Mononuclear cell (primary cell): Measurements from ENCODE around the gene SETX. TPM values are rescaled to one million over a fixed set of nuclear protein-coding genes. Genes with fewer than 3 reads are reported as not detected.
"Not testable (repeated sequence)": the region's sequence is repeated elsewhere in the genome, so short reads cannot be mapped to it uniquely, and the experiment has no call there.

Experiments used
- H3K27me3 ChIP-seq: 2 replicates; pipeline ENCODE4 v1.6.0; 2011; ENCODE audit warnings: low read length, control low read depth; ENCODE audit not compliant: insufficient read depth
- H3K4me1 ChIP-seq: 2 replicates; pipeline ENCODE4 v1.5.1; 2011; ENCODE audit warnings: mild to moderate bottlenecking, low read length, control low read depth; ENCODE audit not compliant: insufficient read depth
- H3K4me3 ChIP-seq: 2 replicates; pipeline ENCODE4 v1.5.1; 2011; ENCODE audit warnings: mild to moderate bottlenecking, low read length, moderate library complexity
- H3K9me3 ChIP-seq: 2 replicates; pipeline ENCODE4 v1.5.1; 2011; ENCODE audit warnings: low read depth, mild to moderate bottlenecking, control low read depth, low read length
- total RNA-seq: library from RNA; depleted of rRNA; stranded (reverse); fragments of >200 nt; gene quantifications from one replicate; pipeline ENCODE4 v1.2.3, GENCODE V29; 2012

SETX gene
- total RNA-seq, result 82.3 TPM

DNA sequence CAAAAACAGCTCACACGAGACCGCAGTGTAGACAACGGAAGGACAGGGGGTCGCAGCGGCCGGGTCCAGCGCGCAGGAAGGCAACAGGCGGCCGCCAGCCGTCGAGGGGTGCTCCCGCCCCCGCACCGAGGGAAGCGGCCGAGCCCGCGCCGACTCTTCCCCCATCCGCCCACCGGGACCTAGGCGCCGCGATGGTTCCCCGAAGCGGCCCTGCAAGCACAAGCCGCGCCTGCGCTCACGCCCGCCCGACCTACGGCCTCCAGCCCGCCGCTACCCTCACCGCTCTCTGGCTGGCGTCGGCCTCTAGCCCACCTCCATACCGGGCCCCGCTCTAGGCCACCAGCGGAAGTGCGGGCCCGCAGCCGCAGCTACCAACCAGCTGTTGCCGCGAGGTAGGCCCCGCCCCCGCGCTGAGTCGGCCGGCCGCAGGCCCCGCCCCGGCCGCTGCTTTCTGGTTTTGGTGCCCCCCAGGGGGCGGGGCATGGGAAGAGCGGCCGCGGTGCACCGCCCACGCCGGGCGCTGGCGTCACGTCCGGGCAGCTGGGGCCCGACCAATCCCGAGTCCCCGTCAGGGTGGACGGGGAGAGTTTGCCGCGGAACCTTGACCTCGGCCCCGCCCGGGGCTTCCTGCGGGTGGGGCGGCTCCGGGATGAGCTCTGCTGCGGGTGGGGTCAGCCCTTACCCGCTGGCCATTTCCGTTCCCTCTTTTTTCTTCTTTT lies at the start of gene SETX:
Gene SETX (minus strand): TSS at position 350 of the 719 bp plus-strand sequence. CDS start 5,558 bp downstream, outside the sequence.
- H3K9me3 ChIP-seq, result no peaks in the 10 kb centered on the region
- H3K4me3 ChIP-seq, result peak within 1 kb of the TSS; percentile 93
- peaks cover 53% of the 10 kb centered on the region for H3K4me1 ChIP-seq
- H3K27me3 ChIP-seq, result no peaks in the 10 kb centered on the region

DNA sequence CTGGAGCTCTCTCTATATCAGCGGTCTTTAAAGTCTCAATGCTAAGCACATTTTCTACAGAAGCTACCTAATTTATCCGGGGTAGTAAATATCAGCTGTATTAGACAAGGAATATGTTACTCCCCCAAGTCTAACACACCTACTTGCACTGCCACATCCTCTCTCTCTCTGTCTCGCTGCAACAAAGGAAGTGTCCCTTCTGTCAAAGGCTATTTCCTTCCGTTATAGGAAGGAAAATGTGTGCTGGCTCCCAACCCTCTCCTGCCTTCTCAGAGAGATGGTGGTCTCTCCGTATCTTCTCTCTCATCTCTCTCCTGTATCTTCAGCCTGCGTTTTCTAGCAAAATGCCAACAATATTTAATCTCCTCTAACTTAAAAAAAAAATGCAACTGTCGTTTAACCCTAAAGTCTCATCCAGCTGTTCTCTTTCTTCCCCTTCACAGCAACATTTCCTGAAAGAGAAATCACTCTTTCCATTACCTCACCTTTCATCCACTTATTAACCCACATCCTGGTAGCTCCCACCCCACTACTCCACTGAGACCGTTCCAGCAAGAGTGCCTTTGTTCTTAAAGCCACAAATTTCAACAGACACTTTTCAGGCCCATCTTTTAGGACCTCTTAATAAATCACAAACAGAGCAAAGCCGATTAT lies 49.6 kb upstream of the SETX start:
- Histone ChIP-seq H3K4me3 (no peak overlapping the region), H3K4me1 (peaks cover 30% of the 10 kb centered on the region), H3K27me3 (peaks cover 4% of the 10 kb centered on the region), H3K9me3 (no peaks in the 10 kb centered on the region)

GRCh38 chr9:132401824-132402223 lies 47.0 kb upstream of the SETX start:
- no peaks in the 10 kb centered on the region for H3K27me3 ChIP-seq
- no peak overlapping the region for H3K4me3 ChIP-seq
- H3K9me3 ChIP-seq, result no peaks in the 10 kb centered on the region
- H3K4me1 ChIP-seq, result peaks cover 24% of the 10 kb centered on the region

GRCh38 chr9:132395560-132395959 lies 40.8 kb upstream of the SETX start:
- Histone ChIP-seq H3K4me3 (no peak overlapping the region), H3K27me3 (no peaks in the 10 kb centered on the region), H3K4me1 (no peaks in the 10 kb centered on the region), H3K9me3 (no peaks in the 10 kb centered on the region)

- Histone ChIP-seq H3K9me3 (no peaks in the 10 kb centered on the region), H3K27me3 (no peaks in the 10 kb centered on the region), H3K4me3 (no peak overlapping the region), H3K4me1 (no peaks in the 10 kb centered on the region)
Observed at GRCh38 chr9:132391449-132391848, 36.7 kb upstream of the SETX start.

DNA sequence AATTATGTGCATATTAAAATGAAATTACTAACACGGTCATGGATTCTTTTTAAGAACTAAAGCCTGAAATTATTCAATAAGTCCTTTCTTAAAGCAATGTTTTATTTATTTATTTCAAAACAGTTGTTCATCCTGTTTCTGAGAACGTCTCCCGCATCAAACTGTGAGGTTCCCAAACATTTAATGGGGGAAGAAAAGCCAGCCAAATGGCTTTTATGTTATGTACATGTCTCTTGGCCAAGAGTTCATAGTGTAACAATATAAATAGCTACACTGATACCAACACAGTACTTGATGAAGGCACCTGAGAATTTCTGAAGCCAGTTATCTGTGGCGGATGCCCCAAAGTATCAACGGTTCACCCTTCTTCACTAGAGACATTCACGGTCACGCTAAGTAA lies 36.2 kb upstream of the SETX start:
- no peaks in the 10 kb centered on the region for H3K9me3 ChIP-seq
- no peaks in the 10 kb centered on the region for H3K27me3 ChIP-seq
- no peaks in the 10 kb centered on the region for H3K4me1 ChIP-seq
- no peak overlapping the region for H3K4me3 ChIP-seq

- Histone ChIP-seq H3K27me3 (no peaks in the 10 kb centered on the region), H3K9me3 (no peaks in the 10 kb centered on the region), H3K4me3 (no peak overlapping the region), H3K4me1 (peaks cover 16% of the 10 kb centered on the region)
Observed at GRCh38 chr9:132387133-132387532, 32.3 kb upstream of the SETX start.

DNA sequence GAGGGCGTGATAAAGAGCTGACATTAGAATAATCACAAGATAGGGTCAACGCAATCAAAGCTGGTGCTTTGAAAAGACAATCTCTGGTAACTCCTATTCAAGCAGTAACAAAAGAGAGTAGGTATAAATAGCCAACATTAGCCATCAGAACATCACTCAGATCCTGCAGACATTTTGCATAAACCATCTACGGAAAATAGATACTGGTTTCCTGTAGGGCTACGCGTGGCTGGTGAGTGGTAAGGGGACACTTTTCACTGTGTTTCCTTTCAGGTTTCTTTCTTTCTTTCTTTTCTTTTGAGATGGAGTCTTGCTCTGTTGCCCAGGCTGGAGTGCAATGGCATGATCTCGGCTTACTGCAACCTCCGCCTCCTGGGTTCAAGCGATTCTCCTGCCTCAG lies 29.6 kb upstream of the SETX start:
- no peaks in the 10 kb centered on the region for H3K9me3 ChIP-seq
- no peaks in the 10 kb centered on the region for H3K27me3 ChIP-seq
- peaks cover 37% of the 10 kb centered on the region for H3K4me1 ChIP-seq
- H3K4me3 ChIP-seq, result no peak overlapping the region

DNA sequence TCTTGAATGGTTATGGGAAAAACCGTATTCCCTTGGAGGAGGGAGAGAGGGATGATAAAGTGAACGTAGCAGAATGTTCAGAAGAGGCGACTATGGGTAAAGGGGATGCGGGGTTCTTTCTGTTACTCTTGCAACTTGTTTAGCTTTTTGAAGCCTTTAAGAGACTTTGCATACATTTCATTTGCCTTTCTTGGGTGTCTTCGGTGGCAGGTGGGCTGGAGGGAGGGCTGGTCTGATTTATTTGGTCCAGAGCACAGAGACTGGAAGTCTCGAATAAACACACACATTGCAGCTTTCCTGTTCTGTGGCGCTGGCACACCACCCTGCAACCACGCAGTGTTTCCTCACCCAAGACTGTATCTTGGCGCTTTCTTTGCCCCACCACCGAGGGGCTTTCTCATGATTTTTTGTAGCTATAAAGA lies 28.7 kb upstream of the SETX start:
- no peaks in the 10 kb centered on the region for H3K9me3 ChIP-seq
- no peak overlapping the region for H3K4me3 ChIP-seq
- H3K4me1 ChIP-seq, result peaks cover 37% of the 10 kb centered on the region
- H3K27me3 ChIP-seq, result no peaks in the 10 kb centered on the region

DNA sequence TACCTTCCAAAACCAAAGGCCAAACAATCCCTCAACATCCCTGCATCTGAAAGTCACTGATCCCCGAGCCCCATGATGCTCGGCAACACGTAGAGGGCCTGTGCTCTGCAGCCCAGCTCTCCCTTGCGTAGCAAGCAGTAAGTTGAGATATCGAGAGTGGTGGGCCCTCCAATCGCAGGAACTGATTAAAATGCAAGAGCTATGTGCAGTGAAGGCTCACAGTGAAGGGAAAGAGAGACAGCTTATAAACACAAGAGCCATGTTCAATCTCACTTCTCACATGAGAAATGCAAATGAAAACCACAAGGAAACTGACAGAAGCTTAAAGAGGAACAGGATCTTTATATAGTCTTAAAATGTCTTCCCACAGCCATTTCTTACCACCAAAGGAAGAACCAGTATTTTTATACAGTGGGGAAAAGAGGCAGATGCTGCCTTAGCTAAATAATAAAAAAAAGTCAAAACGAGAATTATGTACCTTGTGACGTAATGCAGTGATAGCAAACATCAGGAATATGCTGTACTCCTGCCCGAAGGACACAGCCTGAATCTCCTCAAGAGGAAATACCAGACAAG lies 27.3 kb upstream of the SETX start:
- no peaks in the 10 kb centered on the region for H3K9me3 ChIP-seq
- no peak overlapping the region for H3K4me3 ChIP-seq
- H3K27me3 ChIP-seq, result no peaks in the 10 kb centered on the region
- peaks cover 37% of the 10 kb centered on the region for H3K4me1 ChIP-seq

DNA sequence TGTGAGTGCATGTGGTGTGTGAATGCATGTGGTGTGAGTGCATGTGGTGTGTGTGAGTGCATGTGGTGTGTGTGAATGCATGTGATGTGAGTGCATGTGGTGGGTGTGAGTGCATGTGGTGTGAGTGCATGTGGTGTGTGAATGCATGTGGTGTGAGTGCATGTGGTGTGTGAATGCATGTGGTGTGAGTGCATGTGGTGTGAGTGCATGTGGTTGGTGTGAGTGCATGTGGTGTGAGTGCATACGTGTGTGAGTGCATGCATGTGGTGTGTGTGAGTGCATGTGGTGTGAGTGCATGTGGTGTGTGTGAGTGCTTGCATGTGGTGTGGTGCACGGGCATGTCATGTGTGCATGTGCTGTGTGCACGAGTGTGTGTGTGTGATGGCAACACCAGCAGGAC lies 23.6 kb upstream of the SETX start:
- H3K27me3 ChIP-seq, H3K9me3 ChIP-seq, H3K4me3 ChIP-seq: not testable (repeated sequence)
- H3K4me1 ChIP-seq, result peaks cover 41% of the 10 kb centered on the region

DNA sequence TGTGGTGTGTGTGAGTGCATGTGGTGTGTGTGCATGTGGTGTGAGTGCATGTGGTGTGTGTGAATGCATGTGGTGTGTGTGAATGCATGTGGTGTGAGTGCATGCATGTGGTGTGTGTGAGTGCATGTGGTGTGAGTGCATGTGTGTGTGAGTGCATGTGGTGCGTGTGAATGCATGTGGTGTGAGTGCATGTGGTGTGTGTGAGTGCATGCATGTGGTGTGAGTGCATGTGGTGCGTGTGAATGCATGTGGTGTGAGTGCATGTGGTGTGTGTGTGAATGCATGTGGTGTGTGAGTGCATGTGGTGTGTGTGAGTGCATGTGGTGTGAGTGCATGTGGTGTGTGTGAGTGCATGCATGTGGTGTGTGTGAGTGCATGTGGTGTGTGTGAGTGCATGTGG lies 23.0 kb upstream of the SETX start:
- not testable (repeated sequence) for H3K27me3 ChIP-seq
- H3K4me1 ChIP-seq, result peaks cover 41% of the 10 kb centered on the region

GRCh38 chr9:132372177-132373095 lies 17.6 kb upstream of the SETX start:
- Histone ChIP-seq H3K27me3 (no peaks in the 10 kb centered on the region), H3K4me3 (no peak overlapping the region), H3K4me1 (peaks cover 53% of the 10 kb centered on the region), H3K9me3 (no peaks in the 10 kb centered on the region)

More for the DNA sequence above, 23.0 kb upstream of the SETX start:
- not testable (repeated sequence) for H3K4me3 ChIP-seq, H3K9me3 ChIP-seq

GRCh38 chr9:132370592-132370991 lies 15.8 kb upstream of the SETX start:
- Histone ChIP-seq H3K4me1 (peaks cover 65% of the 10 kb centered on the region), H3K4me3 (no peak overlapping the region), H3K9me3 (no peaks in the 10 kb centered on the region), H3K27me3 (no peaks in the 10 kb centered on the region)

- Histone ChIP-seq H3K4me3 (no peak overlapping the region), H3K9me3 (no peaks in the 10 kb centered on the region), H3K4me1 (peaks cover 69% of the 10 kb centered on the region), H3K27me3 (no peaks in the 10 kb centered on the region)
Observed at GRCh38 chr9:132369421-132369820, 14.6 kb upstream of the SETX start.
